Measurements from ENCODE around the gene SHB.

SHB gene

GRCh38 chr9:38022203-38022895, 46.7 kb downstream of the SHB start:
- DNase-seq (ENCODE audit: low read depth) = no peak

GRCh38 chr9:38020151-38021076, 48.6 kb downstream of the SHB start:
- no peak for DNase-seq (ENCODE audit: low read depth)

- no peak for DNase-seq (ENCODE audit: low read depth)
These were observed 49.3 kb downstream of the SHB start for GRCh38 chr9:38019731-38020130.

- DNase-seq (ENCODE audit: low read depth) = no peak
These were observed 49.9 kb downstream of the SHB start for GRCh38 chr9:38018958-38019602.

GRCh38 chr9:38018241-38018957, 50.6 kb downstream of the SHB start:
- DNase-seq (ENCODE audit: low read depth) = no peak

- DNase-seq (ENCODE audit: low read depth) = no peak
These were observed 51.2 kb downstream of the SHB start for GRCh38 chr9:38017885-38018186.

- DNase-seq (ENCODE audit: low read depth) = no peak
These were observed 51.7 kb downstream of the SHB start for GRCh38 chr9:38017149-38017884.

GRCh38 chr9:38016375-38017135, 52.5 kb downstream of the SHB start:
- no peak for DNase-seq (ENCODE audit: low read depth)

GRCh38 chr9:38015906-38016305, 53.1 kb downstream of the SHB start:
- no peak for DNase-seq (ENCODE audit: low read depth)

- no peak for DNase-seq (ENCODE audit: low read depth)
These were observed 53.8 kb downstream of the SHB start for GRCh38 chr9:38015266-38015665.

- no peak for DNase-seq (ENCODE audit: low read depth)
These were observed 56.1 kb downstream of the SHB start for GRCh38 chr9:38012767-38013450.

GRCh38 chr9:38011991-38012390, 57.0 kb downstream of the SHB start:
- DNase-seq (ENCODE audit: low read depth) = no peak

GRCh38 chr9:38010918-38011704, 57.9 kb downstream of the SHB start:
- DNase-seq (ENCODE audit: low read depth) = no peak

GRCh38 chr9:38009990-38010389, 59.0 kb downstream of the SHB start:
- no peak for DNase-seq (ENCODE audit: low read depth)

- no peak for DNase-seq (ENCODE audit: low read depth)
These were observed 60.0 kb downstream of the SHB start for GRCh38 chr9:38009035-38009501.

- no peak for DNase-seq (ENCODE audit: low read depth)
These were observed 60.6 kb downstream of the SHB start for GRCh38 chr9:38008168-38009034.

- DNase-seq (ENCODE audit: low read depth) = no peak
These were observed 62.0 kb downstream of the SHB start for GRCh38 chr9:38007016-38007415.

GRCh38 chr9:38006163-38006562, 62.9 kb downstream of the SHB start:
- no peak for DNase-seq (ENCODE audit: low read depth)

All from activated T-cell treated with anti-CD3 and anti-CD28 coated beads for 1 hour (primary cell).